ENCODE results near the gene VWA8. TPM values are rescaled to one million over a fixed set of nuclear protein-coding genes. Genes with fewer than 3 reads are reported as not detected.

VWA8 gene
- total RNA-seq, 1 donor: 21.4 TPM

- DNase-seq (ENCODE audit: insufficient read length, low spot score, missing footprints): no peak
- Histone ChIP-seq H3K4me2 (ENCODE audit: insufficient read depth, low read length) (no peak overlapping the region), H3K4me1 (ENCODE audit: insufficient read depth, low read length) (peaks cover 13% of the 10 kb centered on the region), H2AFZ (ENCODE audit: low read length) (no peak overlapping the region), H4K20me1 (ENCODE audit: insufficient read depth, low read length) (no peaks in the 10 kb centered on the region), H3K27me3 (ENCODE audit: insufficient read depth, low read length) (no peaks in the 10 kb centered on the region), H3K9me3 (ENCODE audit: low read depth, low read length) (no peaks in the 10 kb centered on the region), H3K79me2 (ENCODE audit: insufficient read depth, low read length) (no peaks in the 10 kb centered on the region), H3K4me3 (ENCODE audit: insufficient read depth, low read length) (no peak overlapping the region), H3K27ac (ENCODE audit: low read depth, low read length) (no peak overlapping the region), H3K36me3 (ENCODE audit: insufficient read depth, low read length) (no peaks in the 10 kb centered on the region)
- TF ChIP-seq CTCF (IDR thresholded peaks at IDR 0.05; ENCODE audit: extremely low read depth, low read depth, low read length): no peak
Observed at GRCh38 chr13:41673640-41674039, 287.3 kb downstream of the VWA8 start.

GRCh38 chr13:41670873-41671443 is 290.0 kb downstream of the VWA8 start:
- TF ChIP-seq CTCF (IDR thresholded peaks at IDR 0.05; ENCODE audit: extremely low read depth, low read depth, low read length): no peak
- no peak overlapping the region for H2AFZ ChIP-seq (ENCODE audit: low read length)

GRCh38 chr13:41668130-41668757 is 292.7 kb downstream of the VWA8 start:
- Histone ChIP-seq H3K79me2 (ENCODE audit: insufficient read depth, low read length) (no peaks in the 10 kb centered on the region), H3K27me3 (ENCODE audit: insufficient read depth, low read length) (no peaks in the 10 kb centered on the region), H4K20me1 (ENCODE audit: insufficient read depth, low read length) (no peaks in the 10 kb centered on the region), H2AFZ (ENCODE audit: low read length) (no peak overlapping the region), H3K36me3 (ENCODE audit: insufficient read depth, low read length) (no peaks in the 10 kb centered on the region), H3K4me3 (ENCODE audit: insufficient read depth, low read length) (no peak overlapping the region), H3K9me3 (ENCODE audit: low read depth, low read length) (no peaks in the 10 kb centered on the region), H3K4me2 (ENCODE audit: insufficient read depth, low read length) (no peak overlapping the region), H3K27ac (ENCODE audit: low read depth, low read length) (no peak overlapping the region), H3K4me1 (ENCODE audit: insufficient read depth, low read length) (no peaks in the 10 kb centered on the region)
- TF ChIP-seq CTCF (IDR thresholded peaks at IDR 0.05; ENCODE audit: extremely low read depth, low read depth, low read length): peak; percentile 82
- peak; percentile 88 for DNase-seq (ENCODE audit: insufficient read length, low spot score, missing footprints)

More at GRCh38 chr13:41670873-41671443, 290.0 kb downstream of the VWA8 start:
- H3K36me3 ChIP-seq (ENCODE audit: insufficient read depth, low read length): no peaks in the 10 kb centered on the region
- no peak for DNase-seq (ENCODE audit: insufficient read length, low spot score, missing footprints)
- H3K9me3 ChIP-seq (ENCODE audit: low read depth, low read length): no peaks in the 10 kb centered on the region
- no peak overlapping the region for H3K4me2 ChIP-seq (ENCODE audit: insufficient read depth, low read length)
- H4K20me1 ChIP-seq (ENCODE audit: insufficient read depth, low read length): no peaks in the 10 kb centered on the region
- peaks cover 5% of the 10 kb centered on the region for H3K4me1 ChIP-seq (ENCODE audit: insufficient read depth, low read length)
- no peak overlapping the region for H3K4me3 ChIP-seq (ENCODE audit: insufficient read depth, low read length)
- H3K27me3 ChIP-seq (ENCODE audit: insufficient read depth, low read length): no peaks in the 10 kb centered on the region
- H3K27ac ChIP-seq (ENCODE audit: low read depth, low read length): no peak overlapping the region
- H3K79me2 ChIP-seq (ENCODE audit: insufficient read depth, low read length): no peaks in the 10 kb centered on the region

GRCh38 chr13:41666644-41667043 is 294.3 kb downstream of the VWA8 start:
- H3K27me3 ChIP-seq (ENCODE audit: insufficient read depth, low read length): no peaks in the 10 kb centered on the region
- no peaks in the 10 kb centered on the region for H4K20me1 ChIP-seq (ENCODE audit: insufficient read depth, low read length)
- H3K79me2 ChIP-seq (ENCODE audit: insufficient read depth, low read length): no peaks in the 10 kb centered on the region
- no peak overlapping the region for H3K4me3 ChIP-seq (ENCODE audit: insufficient read depth, low read length)
- H3K9me3 ChIP-seq (ENCODE audit: low read depth, low read length): no peaks in the 10 kb centered on the region
- TF ChIP-seq CTCF (IDR thresholded peaks at IDR 0.05; ENCODE audit: extremely low read depth, low read depth, low read length): no peak
- no peak for DNase-seq (ENCODE audit: insufficient read length, low spot score, missing footprints)
- H3K4me2 ChIP-seq (ENCODE audit: insufficient read depth, low read length): no peak overlapping the region
- H3K36me3 ChIP-seq (ENCODE audit: insufficient read depth, low read length): no peaks in the 10 kb centered on the region
- no peak overlapping the region for H2AFZ ChIP-seq (ENCODE audit: low read length)
- H3K27ac ChIP-seq (ENCODE audit: low read depth, low read length): no peak overlapping the region
- no peaks in the 10 kb centered on the region for H3K4me1 ChIP-seq (ENCODE audit: insufficient read depth, low read length)
